ENCODE measurements around the gene HMGN3.

GRCh38 chr6:79241228-79241627 lies 6.7 kb upstream of the HMGN3 start:
- TF ChIP-seq CTCF (IDR thresholded peaks at IDR 0.05): no peak
- TF ChIP-seq POLR2A (IDR thresholded peaks at IDR 0.05): no peak

Measured in thyroid gland (tissue), 4 donors.